SK-N-SH treated with all-trans-retinoic acid at 6 μM for 48 hours (cell line): ENCODE data around the gene ACOX3.

Source experiments
- ATAC-seq: fragments of 200-7000 bp; cut with Tn5 transposase; 3 replicates; pipeline ENCODE4 v1.9.1; 2020; ENCODE audit warnings: mild to moderate bottlenecking, moderate library complexity
- BACH2 ChIP-seq: fragments of 250-450 bp; sonication (Bioruptor Pico); IDR thresholded peaks from 2 replicates; pipeline ENCODE4 v1.9.0; 2021; ENCODE audit warnings: mild to moderate bottlenecking, borderline replicate concordance
- CSDC2 ChIP-seq: fragments of 250-450 bp; sonication (Bioruptor Pico); IDR thresholded peaks from 2 replicates; pipeline ENCODE4 v1.5.0; 2020; ENCODE audit warnings: mild to moderate bottlenecking, moderate library complexity
- GLIS3 ChIP-seq: fragments of 250-450 bp; sonication (Bioruptor Pico); IDR thresholded peaks from 2 replicates; pipeline ENCODE4 v1.5.0; 2020; ENCODE audit warnings: mild to moderate bottlenecking, moderate library complexity
- ISL1 ChIP-seq: fragments of 250-450 bp; sonication (Bioruptor Pico); IDR thresholded peaks from 2 replicates; pipeline ENCODE4 v2.1.2; 2022; ENCODE audit warnings: mild to moderate bottlenecking, moderate library complexity
- OSR1 ChIP-seq: fragments of 250-450 bp; sonication (Bioruptor Pico); IDR thresholded peaks from 2 replicates; pipeline ENCODE4 v1.8.0; 2022; ENCODE audit warnings: moderate library complexity, mild to moderate bottlenecking, inconsistent platforms
- PPARA ChIP-seq: fragments of 250-450 bp; sonication (Bioruptor Pico); IDR thresholded peaks from 2 replicates; pipeline ENCODE4 v1.5.0; 2020; ENCODE audit warnings: mild to moderate bottlenecking, borderline replicate concordance
- SNAI2 ChIP-seq: fragments of 250-450 bp; sonication (Bioruptor Pico); IDR thresholded peaks from 2 replicates; pipeline ENCODE4 v1.5.0; 2020; ENCODE audit warnings: mild to moderate bottlenecking, moderate library complexity
- TCF4 ChIP-seq: fragments of 250-450 bp; sonication (Bioruptor Pico); IDR thresholded peaks from 2 replicates; pipeline ENCODE4 v1.8.0; 2021; ENCODE audit warnings: mild to moderate bottlenecking, moderate library complexity, borderline replicate concordance
- TOX ChIP-seq: fragments of 250-450 bp; sonication (Bioruptor Pico); IDR thresholded peaks from 2 replicates; pipeline ENCODE4 v1.8.0; 2021; ENCODE audit warnings: mild to moderate bottlenecking, moderate library complexity, borderline replicate concordance
- ZC3H10 ChIP-seq: fragments of 250-450 bp; sonication (Bioruptor Pico); IDR thresholded peaks from 2 replicates; pipeline ENCODE4 v1.5.1; 2021; ENCODE audit warnings: mild to moderate bottlenecking, moderate library complexity
- ZFP3 ChIP-seq: fragments of 250-450 bp; sonication (Bioruptor Pico); IDR thresholded peaks from 2 replicates; pipeline ENCODE4 v1.5.0; 2020; ENCODE audit warnings: mild to moderate bottlenecking, moderate library complexity
- ZFP30 ChIP-seq: fragments of 450-650 bp; formaldehyde crosslinking; IDR thresholded peaks from 2 replicates; pipeline ENCODE4 v1.5.0; 2022; ENCODE audit warnings: mild to moderate bottlenecking, moderate library complexity
- ZNF565 ChIP-seq: fragments of 450-650 bp; formaldehyde crosslinking; conservative IDR thresholded peaks from 2 replicates; pipeline ENCODE4 v1.5.0; 2020; ENCODE audit warnings: low read depth, mild to moderate bottlenecking, moderate library complexity
- ZNF70 ChIP-seq: fragments of 450-650 bp; formaldehyde crosslinking; IDR thresholded peaks from 2 replicates; pipeline ENCODE4 v1.5.0; 2020; ENCODE audit warnings: mild to moderate bottlenecking, moderate library complexity
- ZNF8 ChIP-seq: fragments of 450-650 bp; formaldehyde crosslinking; IDR thresholded peaks from 2 replicates; pipeline ENCODE4 v1.5.0; 2020; ENCODE audit warnings: mild to moderate bottlenecking, moderate library complexity
- TF ChIP-seq, protein P1 (sequence below): fragments of 250-450 bp; sonication (Bioruptor Pico); IDR thresholded peaks from 2 replicates; pipeline ENCODE4 v1.8.0; 2020; ENCODE audit warnings: mild to moderate bottlenecking, moderate library complexity, borderline replicate concordance
- TF ChIP-seq, protein P2 (sequence below): fragments of 250-450 bp; sonication (Bioruptor Pico); IDR thresholded peaks from 2 replicates; pipeline ENCODE4 v1.5.0; 2020; ENCODE audit warnings: mild to moderate bottlenecking, moderate library complexity
- TF ChIP-seq, protein P3 (sequence below): fragments of 250-450 bp; sonication (Bioruptor Pico); IDR thresholded peaks from 2 replicates; pipeline ENCODE4 v1.8.0; 2021; ENCODE audit warnings: low read depth, mild to moderate bottlenecking, moderate library complexity, borderline replicate concordance
- TF ChIP-seq, protein P4 (sequence below): fragments of 250-450 bp; sonication (Bioruptor Pico); IDR thresholded peaks from 2 replicates; pipeline ENCODE4 v1.5.1; 2020; ENCODE audit warnings: low read depth, mild to moderate bottlenecking, moderate library complexity

The ACOX3 gene

DNA sequence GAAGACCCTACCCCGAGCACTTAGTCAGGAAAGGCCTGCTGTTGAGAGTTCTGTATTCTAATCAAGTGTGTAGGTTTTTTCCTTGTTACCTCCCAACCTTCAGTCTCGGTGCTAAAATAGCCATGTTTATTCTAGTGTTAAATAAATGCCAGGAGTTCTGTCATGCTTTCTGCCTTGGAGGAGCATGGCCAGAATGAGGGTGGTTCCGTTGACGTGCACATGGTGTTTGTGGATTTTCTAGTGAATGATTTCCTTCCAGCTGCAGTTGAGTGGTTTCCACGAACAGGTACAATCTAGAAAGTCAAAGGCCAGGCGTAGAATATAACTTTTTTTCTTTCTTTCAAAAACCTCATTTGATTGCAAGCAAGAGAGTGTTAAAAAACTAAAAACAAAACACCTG is 21.1 kb upstream of the ACOX3 start (continued):
- TF ChIP-seq, protein P1, sequence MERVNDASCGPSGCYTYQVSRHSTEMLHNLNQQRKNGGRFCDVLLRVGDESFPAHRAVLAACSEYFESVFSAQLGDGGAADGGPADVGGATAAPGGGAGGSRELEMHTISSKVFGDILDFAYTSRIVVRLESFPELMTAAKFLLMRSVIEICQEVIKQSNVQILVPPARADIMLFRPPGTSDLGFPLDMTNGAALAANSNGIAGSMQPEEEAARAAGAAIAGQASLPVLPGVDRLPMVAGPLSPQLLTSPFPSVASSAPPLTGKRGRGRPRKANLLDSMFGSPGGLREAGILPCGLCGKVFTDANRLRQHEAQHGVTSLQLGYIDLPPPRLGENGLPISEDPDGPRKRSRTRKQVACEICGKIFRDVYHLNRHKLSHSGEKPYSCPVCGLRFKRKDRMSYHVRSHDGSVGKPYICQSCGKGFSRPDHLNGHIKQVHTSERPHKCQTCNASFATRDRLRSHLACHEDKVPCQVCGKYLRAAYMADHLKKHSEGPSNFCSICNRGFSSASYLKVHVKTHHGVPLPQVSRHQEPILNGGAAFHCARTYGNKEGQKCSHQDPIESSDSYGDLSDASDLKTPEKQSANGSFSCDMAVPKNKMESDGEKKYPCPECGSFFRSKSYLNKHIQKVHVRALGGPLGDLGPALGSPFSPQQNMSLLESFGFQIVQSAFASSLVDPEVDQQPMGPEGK = no peak
- no peak for TF ChIP-seq CSDC2 (CRISPR knock-in tag)
- TF ChIP-seq, all 23 proteins: peak for 0

DNA sequence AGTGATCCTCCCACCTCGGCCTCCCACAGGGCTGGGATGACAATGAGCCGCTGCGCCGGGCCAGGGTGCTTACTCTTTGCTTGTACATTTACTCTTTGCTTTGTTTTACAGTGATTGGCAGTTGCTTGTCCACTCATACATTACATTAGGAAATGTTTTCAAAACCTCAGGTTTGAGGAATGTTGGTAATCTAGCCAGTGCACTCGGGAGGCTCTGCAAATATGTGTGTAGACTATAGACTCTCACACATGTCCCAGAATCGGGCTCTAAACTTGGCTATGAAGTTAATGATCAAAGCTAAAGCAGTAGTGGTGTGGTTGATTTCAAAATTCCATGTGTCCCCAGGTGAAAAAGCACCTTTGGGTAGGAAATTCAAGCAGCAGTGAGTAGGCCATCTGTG is 20.6 kb upstream of the ACOX3 start:
- TF ChIP-seq ZNF8 (CRISPR knock-in tag) (no peak), ZC3H10 (CRISPR knock-in tag) (no peak), TOX (CRISPR knock-in tag) (no peak)
- TF ChIP-seq, protein P2, sequence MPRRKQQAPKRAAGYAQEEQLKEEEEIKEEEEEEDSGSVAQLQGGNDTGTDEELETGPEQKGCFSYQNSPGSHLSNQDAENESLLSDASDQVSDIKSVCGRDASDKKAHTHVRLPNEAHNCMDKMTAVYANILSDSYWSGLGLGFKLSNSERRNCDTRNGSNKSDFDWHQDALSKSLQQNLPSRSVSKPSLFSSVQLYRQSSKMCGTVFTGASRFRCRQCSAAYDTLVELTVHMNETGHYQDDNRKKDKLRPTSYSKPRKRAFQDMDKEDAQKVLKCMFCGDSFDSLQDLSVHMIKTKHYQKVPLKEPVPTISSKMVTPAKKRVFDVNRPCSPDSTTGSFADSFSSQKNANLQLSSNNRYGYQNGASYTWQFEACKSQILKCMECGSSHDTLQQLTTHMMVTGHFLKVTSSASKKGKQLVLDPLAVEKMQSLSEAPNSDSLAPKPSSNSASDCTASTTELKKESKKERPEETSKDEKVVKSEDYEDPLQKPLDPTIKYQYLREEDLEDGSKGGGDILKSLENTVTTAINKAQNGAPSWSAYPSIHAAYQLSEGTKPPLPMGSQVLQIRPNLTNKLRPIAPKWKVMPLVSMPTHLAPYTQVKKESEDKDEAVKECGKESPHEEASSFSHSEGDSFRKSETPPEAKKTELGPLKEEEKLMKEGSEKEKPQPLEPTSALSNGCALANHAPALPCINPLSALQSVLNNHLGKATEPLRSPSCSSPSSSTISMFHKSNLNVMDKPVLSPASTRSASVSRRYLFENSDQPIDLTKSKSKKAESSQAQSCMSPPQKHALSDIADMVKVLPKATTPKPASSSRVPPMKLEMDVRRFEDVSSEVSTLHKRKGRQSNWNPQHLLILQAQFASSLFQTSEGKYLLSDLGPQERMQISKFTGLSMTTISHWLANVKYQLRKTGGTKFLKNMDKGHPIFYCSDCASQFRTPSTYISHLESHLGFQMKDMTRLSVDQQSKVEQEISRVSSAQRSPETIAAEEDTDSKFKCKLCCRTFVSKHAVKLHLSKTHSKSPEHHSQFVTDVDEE (CRISPR knock-in tag) = no peak
- ATAC-seq = no peak

DNA sequence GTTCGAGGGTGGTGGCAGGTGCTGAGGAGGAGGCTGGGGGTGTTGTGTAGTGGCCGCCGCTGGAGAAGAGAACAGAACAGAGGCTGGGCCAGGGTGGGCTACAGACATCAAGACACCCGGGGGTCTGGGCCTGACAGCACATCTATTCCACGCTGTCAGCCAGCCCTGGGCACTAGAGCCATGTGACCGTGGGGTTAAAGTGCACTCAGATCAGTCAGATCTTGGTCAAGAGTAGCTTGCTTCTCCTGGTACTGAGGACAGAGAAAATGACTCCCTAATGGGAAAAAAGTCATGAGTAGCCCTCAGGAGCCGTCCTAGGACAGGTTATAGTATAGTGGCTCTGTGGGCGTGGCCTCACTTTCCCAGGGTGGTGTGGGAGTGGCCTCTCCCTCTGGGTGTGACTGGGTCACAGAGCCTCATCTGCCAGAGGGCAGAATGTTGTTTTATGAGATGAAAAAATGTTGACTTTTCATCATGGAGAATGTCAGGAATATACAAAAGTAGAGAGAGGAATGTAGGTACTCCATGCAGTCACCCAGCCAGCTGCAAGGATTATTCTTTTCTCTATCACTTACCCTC is 19.4 kb upstream of the ACOX3 start:
- no peak for ATAC-seq
- TF ChIP-seq ZNF565 (CRISPR knock-in tag) (no peak), TOX (CRISPR knock-in tag) (no peak)

DNA sequence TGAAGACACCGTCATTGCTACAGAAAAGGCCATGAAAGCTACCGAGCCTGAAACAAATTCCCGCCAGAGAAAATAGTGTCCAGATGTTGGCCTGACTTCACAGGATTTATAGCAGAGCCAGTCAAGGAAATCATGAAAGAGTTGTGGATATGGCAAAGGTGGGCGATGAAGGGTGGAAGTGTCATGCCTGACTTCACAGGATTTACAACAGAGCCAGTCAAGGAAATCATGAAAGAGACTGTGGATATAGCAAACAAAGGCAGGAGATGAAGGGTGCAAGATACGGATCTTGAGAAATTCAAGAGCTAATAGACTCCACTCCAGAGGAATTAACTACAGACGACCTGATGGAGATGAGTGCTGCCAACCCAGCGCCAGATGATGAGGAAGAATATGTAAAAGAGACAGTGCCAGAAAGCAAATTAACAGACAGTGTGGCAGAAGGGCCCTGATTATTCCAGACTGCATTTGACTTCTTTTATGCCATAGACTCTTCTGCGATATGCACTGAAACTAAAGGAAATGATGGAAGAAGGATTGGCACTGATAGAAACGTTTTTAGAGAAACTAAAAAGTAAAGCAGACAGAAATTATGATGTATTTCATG is 17.2 kb upstream of the ACOX3 start:
- TF ChIP-seq ZNF70 = no peak
- no peak for TF ChIP-seq BACH2 (CRISPR knock-in tag)
- TF ChIP-seq, protein P3, sequence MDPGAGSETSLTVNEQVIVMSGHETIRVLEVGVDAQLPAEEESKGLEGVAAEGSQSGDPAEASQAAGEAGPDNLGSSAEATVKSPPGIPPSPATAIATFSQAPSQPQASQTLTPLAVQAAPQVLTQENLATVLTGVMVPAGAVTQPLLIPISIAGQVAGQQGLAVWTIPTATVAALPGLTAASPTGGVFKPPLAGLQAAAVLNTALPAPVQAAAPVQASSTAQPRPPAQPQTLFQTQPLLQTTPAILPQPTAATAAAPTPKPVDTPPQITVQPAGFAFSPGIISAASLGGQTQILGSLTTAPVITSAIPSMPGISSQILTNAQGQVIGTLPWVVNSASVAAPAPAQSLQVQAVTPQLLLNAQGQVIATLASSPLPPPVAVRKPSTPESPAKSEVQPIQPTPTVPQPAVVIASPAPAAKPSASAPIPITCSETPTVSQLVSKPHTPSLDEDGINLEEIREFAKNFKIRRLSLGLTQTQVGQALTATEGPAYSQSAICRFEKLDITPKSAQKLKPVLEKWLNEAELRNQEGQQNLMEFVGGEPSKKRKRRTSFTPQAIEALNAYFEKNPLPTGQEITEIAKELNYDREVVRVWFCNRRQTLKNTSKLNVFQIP (CRISPR knock-in tag) = no peak
- no peak for TF ChIP-seq OSR1
- ATAC-seq = no peak

DNA sequence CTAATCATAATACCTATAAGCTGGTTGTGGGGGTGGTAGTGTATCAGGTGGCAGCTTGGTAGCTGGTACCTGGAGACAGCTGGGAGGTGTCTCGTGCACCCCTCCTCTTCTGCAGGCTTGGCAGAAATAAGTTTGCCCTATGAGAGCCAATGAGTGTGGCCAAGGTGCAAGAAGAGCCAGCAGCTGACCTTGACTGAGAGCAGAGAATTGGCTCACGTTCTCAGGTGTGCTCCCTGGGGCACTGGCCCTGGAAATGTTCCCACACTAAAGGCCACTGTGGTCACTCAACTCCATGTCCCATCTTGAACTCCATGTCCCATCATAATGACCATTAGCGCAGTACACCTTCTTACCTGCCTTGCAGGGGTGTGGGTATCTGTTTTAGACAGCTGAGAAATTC is 13.4 kb upstream of the ACOX3 start:
- ATAC-seq = no peak
- TF ChIP-seq ZFP30 (CRISPR knock-in tag) (no peak), ISL1 (no peak), SNAI2 (CRISPR knock-in tag) (no peak), BACH2 (CRISPR knock-in tag) (no peak), TCF4 (CRISPR knock-in tag) (no peak), ZFP3 (CRISPR knock-in tag) (no peak), ZC3H10 (CRISPR knock-in tag) (no peak), CSDC2 (CRISPR knock-in tag) (no peak), PPARA (CRISPR knock-in tag) (no peak), GLIS3 (CRISPR knock-in tag) (no peak), ZNF8 (CRISPR knock-in tag) (no peak)
- TF ChIP-seq, protein P1 = no peak
- TF ChIP-seq, protein P3 (CRISPR knock-in tag) = no peak
- TF ChIP-seq, protein P4, sequence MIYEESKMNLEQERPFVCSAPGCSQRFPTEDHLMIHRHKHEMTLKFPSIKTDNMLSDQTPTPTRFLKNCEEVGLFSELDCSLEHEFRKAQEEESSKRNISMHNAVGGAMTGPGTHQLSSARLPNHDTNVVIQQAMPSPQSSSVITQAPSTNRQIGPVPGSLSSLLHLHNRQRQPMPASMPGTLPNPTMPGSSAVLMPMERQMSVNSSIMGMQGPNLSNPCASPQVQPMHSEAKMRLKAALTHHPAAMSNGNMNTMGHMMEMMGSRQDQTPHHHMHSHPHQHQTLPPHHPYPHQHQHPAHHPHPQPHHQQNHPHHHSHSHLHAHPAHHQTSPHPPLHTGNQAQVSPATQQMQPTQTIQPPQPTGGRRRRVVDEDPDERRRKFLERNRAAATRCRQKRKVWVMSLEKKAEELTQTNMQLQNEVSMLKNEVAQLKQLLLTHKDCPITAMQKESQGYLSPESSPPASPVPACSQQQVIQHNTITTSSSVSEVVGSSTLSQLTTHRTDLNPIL = no peak
- TF ChIP-seq, protein P2 (CRISPR knock-in tag) = no peak
